GM19025 (cell line): ENCODE results near the gene AVL9.
A peak's percentile ranks its signal among the peaks of the same experiment; 100 is the strongest.
"Not testable (repeated sequence)": the region's sequence is repeated elsewhere in the genome, so short reads cannot be mapped to it uniquely, and the experiment has no call there.

Experiments
- ATAC-seq: cut with Tn5 transposase; IDR thresholded peaks from one replicate; pipeline ENCODE4 v1.9.1; 2021; ENCODE audit warnings: mild to moderate bottlenecking, low read depth, moderate library complexity; ENCODE audit not compliant: unreplicated experiment

Gene AVL9

DNA sequence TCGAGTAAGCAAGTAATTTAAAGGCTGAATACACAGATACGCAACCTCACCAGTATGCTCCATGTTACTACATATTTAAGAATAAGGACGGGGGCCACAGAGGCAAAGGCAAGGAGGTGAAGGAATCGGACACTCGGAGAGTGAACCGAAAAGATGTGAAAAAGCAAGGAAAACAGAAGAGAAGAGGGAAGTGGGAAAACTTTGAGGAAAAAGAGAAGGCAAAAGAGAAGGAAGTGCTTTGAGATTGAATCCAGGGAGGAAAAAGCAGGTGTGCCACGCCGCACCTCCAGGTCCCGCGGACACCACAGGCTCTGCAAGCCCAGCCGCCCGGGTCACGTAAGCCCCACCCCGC lies 367 bp upstream of the AVL9 start:
- peak; percentile 1 for ATAC-seq

DNA sequence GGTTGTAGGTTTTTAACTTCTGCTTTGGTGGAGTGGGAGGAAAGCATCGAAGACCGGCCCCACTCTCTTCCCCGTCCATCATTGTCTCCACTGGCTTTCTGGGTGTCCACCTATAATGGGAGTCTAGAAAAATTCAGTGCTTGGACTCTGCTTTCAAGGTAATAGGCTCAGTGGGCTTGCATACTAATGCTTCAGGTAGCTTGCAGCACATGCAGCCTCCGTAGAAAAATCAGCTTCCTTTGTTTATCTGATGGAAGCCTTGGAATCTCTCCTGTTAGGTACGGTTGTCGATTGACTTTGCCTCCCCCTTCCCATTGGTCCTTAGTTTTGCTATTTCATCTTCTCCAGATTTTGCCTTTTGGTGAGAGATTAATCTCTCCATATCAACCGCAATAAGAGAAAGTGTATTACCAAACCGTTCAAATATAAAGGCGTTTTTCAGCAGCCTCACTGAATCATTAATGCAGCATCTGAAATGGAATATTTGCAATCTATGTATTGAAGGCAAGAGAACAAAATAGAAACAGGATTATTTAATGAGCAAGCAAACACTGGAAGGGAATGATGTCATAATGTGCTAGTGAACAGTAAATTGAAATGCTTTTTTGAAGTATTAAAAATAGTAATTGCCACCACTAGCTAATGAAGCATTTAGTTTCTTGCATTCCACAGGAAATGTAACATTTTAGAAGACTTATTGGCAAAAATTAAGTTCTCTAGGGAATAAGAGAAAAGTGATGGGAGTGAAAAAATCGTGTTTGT lies 944 bp downstream of the AVL9 start:
- no peak for ATAC-seq

DNA sequence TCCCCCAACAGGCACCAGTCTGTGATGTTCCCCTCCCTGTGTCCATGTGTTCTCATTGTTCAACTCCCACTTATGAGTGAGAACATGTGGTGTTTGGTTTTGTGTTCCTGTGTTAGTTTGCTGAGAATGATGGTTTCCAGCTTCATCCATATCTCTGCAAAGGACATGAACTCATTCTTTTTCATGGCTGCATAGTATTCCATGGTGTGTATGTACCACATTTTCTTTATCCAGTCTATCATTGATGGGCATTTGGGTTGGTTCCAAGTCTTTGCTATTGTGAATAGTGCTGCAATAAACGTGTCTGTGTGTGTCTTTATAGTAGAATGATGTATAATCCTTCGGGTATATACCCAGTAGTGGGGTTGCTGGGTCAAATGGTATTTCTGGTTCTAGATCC lies 4.5 kb downstream of the AVL9 start:
- not testable (repeated sequence) for ATAC-seq

DNA sequence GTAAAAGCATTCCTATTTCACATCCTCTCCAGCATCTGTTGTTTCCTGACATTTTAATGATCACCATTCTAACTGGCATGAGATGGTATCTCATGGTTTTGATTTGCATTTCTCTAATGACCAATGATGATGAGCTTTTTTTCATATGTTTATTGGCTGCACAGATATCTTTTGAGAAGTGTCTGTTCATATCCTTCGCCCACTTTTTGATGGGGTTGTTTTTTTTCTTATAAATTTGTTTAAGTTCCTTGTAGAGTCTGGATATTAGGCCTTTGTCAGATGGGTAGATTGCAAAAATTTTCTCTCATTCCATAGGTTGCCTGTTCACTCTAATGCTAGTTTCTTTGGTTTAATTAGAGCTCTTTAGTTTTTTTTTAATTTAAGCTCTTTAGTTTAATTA lies 4.9 kb downstream of the AVL9 start:
- ATAC-seq = not testable (repeated sequence)

DNA sequence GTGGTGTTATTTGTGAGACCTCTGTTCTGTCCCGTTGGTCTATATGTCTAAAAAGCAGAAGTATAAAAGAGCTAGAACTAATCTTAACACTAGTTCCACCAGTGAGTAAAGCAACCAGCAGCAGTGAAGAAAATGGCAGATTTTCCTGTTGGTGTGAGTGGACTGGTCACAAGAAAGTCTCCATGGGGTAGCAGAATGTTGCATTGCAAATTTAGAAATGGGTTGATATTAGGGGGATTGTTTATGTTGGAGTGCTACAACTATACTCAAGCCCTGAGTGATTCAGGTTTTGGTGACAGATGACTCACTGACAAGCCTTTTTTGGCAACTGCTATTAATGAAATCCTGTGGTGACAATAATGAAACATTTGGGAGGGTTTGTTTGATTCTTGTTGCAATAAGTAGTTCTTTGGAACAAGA lies 5.6 kb downstream of the AVL9 start:
- ATAC-seq = peak; percentile 47

DNA sequence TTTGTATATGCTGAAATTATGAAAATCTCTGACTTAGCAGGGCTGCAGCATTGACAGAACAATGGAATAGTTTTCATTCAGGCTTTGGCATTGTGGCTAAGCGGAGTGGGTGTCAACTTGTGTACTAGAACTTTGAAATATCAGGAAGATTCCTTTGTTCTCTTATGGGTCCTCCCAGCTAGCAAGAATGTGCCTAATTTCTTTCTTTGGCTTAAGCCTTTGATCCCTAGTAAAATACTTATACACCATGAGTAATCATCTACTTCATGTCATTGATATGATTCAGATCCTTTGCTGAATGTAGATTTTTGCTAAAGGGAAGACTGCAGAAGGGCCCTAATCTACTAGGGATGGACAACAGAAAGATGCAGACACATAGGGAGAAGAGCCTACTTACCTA lies 6.2 kb downstream of the AVL9 start:
- no peak for ATAC-seq

DNA sequence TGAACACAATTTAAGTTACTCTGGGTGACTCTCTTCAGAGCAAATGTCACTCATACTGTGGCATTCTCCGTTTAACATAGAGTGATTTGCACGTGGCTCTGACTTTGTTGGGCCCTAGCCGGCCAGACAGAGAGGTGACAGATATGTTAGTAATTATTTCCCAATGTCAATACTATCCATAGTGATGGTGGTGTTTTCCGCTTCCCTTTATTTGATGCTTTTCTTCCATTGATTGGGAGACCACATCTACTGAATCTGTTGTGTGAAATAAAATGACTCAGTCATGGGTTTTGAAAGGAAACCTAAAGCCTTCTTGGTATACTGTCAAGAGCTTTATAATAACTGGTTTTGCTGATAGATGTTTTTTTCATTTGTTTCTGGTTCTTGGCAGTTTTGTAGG lies 7.4 kb downstream of the AVL9 start:
- ATAC-seq = no peak

DNA sequence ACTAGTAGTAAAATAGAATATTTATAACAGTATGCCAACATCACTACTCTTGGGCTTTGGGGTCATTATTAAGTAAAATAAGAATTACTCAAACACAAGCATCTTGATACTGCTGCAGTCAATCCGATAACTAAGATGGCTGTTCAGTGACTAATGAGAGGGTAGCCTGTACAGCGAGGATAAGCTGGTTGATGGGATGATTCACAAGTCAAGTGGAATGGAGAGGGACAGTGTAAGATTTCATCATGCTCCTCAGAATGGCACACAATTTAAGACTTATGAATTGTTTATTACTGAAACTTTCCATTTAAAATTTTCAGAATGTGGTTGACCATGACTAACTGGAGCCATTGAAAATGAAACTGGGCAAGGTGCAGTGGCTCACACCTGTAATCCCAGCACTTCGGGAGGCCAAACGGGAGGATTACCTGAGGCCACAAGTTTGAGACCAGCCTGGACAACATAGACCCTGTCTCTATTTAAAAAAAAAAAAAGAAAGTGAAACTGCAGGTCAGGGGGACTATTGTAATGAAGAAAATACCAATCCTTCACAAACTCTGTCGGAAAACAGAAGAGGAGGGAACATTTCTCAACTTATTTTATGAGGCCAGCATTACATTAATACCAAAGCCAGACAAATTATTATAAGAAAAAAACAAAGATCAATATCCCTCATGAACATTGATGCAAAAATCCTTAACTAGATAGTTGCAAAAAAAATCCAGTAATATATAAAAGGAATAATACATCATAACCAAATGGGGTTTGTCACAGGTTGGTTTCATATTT lies 11.2 kb downstream of the AVL9 start:
- ATAC-seq = no peak

DNA sequence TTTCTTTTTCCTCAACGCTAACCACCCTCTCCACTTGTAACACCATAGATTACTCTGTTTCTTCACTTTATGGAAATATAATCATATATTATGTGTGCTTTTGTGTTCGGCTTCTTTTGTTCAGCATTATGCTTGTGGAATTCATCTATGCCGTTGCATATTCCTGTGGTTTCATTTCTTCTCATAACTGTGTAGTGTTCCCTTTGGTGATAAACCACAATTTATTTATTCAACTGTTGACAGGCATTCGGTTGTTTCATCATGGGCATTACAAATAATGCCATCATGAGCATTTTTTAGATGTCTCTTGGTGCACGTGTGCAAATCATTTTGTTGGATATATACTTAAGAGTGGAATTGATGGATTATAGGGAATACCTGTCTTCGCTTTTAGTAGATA lies 12.1 kb downstream of the AVL9 start:
- no peak for ATAC-seq

DNA sequence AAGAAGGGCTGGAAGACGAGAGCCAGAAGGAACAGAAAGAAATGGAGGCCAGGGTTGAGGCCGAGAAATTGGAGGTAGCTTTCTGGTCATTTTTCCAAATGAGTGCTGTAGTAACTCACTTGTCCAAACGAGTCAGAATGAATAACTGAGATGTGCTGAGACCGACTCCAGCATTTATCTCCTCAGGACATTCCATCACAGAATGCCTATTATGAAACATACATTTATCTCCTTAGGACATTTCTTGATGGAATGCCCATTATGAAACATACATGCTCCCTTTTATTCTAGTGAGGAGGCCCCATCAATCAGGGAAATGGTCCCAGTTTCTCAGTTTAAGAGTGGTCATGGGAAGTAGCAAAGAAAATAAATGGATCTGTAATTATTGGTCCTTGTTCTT lies 16.5 kb downstream of the AVL9 start:
- no peak for ATAC-seq

DNA sequence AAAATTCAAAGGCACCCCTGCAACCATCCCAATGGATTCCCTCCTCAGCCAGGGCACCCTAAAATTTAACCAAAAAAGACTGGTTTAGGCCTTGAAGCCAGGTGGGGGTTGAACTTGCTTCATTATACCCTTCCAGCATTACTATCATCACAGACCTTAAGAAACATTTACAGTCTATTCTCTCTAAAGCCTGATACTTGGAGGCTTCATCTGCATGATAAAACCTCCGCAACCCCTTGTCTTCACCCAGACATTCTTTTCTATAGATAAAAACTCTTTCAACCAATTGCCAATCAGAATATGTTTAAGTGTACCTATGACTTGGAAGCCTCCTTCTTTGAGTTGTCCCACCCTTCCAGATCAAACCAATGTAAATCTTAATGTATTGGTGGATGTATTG lies 17.9 kb downstream of the AVL9 start:
- ATAC-seq = no peak

DNA sequence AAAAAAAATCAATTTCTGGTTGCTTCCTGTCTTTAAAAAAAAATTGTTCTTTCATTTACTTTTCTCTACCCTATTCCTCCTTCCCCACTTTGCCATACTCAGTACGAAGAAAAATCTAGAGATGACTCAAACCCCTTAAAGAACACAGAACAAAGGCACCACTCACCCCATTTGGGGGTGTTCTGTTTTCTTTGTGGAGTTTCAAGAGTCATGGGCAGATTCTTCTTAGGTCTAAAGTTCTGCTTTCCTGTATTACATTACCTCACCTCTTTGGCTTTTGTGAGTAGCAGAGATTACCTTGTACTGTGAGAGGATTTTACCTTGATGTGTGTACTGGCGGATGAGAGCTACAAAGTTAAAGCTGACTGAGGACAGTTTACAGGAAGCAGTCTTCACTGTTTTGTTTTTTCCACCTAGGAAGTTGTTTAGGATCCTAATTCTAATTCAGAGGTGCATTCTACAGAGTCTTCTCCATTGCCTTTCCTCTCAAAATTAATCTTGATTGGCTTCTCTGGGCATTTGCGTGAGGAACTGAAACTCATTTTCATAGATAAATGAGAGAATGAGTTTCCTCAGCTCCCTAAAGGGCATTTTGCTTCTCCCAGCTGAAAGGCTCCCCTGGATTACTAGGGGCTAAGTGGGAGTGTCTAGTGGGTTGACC lies 20.7 kb downstream of the AVL9 start:
- ATAC-seq = peak; percentile 75

DNA sequence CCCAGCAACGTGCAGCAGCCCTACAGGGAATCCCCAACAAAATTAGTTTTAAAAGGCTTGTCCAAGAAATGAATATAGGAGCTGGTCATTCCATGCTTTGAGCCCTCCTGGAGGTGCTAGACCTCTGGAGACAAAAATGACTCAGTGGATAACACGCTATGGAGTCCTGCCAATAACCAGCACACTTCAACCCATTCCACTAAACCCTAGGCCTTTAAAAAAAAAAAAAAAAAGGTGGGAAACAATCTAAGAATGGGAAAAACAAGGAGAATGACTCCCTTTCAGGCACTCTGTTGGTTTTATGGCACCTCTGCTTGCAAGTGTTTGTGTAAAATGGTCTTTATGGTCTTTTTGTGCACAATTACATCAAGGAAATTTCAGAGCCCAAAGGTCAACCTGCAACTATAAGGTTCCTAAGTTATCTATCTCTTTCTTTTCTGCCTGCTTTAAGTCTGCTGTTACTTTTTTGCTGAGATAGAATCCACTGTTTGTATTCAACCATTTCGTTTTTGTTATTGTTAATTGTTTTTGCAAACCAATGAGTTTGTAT lies 21.3 kb downstream of the AVL9 start:
- ATAC-seq = no peak

DNA sequence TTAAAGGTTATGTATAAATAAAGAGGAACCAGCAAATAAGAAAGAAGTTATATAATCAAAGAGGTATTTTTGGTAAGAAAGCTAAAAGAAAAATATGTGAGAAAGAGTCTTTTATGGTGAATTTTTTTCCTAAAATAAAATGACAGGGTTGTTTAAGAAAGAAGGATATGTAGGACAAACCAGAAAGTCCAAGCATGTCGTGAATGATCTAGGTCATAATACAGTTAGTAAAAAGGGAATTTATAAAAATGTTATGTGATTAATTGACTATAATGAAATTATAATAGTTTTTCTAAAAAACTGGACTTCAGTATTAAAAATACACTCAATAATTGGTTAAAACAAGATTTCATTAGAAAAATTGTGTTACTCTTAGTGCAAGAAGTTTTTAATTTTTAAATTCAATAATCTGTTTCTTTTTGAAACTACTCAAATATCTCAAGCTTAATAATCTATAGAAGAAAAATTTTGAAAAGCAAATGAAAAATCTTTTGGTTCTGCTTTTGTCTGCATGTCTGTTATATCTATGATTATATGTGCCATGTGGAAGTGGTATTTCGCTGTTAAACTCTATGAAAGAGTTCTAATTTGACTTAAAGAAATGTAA lies 23.3 kb downstream of the AVL9 start:
- no peak for ATAC-seq

DNA sequence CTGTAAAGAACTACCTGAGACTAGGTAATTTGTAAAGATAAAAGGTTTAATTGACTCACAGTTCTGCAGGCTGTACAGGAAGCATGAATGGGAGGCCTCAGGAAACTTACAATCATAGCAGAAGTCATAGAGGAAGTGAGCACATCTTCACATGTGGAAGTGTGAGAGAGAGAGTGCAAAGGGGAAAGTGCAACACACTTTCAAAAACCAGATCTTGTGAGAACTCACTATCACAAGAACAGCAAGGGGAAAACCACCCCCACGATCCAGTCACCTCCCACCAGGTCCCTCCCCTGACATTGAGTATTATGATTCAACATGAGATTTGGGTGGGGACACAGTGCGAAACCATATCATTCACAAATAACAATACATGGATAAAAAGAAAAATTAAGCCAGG lies 24.5 kb downstream of the AVL9 start:
- no peak for ATAC-seq

DNA sequence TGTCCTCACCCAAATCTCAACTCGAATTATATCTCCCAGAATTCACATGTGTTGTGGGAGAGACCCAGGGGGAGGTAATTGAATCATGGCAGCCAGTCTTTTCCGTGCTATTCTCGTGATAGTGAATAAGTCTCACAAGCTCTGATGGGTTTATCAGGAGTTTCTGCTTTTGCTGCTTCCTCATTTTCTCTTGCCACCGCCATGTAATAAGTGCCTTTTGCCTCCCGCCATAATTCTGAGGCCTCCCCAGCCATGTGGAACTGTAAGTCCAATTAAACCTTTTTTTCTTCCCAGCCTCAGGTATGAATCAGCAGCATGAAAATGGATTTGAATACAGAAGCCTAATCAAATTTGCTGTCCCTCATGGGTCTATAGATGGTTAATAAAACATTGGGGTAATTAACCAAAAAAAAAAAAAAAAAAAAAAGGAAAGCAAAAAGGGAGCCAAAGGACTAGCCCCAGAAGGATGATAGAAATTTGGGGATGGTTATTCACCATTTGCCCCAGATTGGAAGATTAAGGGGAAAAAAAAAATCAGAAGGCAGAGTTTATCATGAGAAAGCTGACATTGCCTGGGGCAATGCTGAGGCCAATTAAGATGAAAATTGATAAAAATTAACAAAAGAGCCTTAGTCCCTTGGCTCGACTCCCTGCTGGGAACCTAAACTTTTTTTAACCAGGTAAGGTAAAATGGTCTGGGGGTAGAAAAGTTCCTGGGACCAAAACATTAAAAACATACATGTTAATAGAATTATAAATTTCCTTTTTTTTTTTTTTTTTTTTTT lies 27.6 kb downstream of the AVL9 start:
- ATAC-seq = no peak

DNA sequence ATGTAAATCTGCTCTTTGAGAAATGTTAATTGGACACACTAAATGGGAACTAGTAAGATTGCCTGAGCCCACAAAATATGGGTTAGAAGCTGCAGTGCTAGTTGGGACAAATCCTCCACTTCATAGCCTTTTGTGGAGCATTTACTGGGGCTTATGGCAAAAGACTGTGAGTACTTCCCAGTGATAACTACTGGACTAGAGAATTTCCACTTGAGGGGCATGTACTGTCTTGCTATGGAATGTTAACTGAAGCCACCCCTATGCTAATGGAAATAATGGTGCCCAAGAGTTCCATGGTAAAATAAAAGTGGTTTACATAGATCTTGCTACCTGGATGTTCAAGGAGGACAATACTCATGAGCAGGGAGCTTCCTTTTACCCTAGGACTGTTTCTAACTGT lies 29.3 kb downstream of the AVL9 start:
- ATAC-seq = no peak

DNA sequence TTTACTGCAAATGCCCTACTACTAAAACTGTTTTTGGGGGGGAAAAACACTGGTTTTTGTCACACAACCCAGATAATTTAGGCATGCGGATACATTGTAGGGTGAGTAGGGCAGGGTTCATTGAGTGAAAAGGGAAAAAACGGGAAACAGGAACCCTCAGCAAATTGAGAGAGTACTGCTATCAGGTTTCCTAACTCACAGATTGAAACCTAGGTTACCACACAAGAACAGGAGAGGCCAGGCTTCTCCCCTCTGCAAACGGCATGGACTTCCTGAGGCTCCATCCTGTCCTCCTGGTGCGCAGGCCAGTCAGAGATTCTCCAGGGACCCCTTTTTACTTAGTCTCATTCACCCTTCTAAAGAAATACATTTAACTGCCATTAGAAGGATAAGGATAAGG lies 30.6 kb downstream of the AVL9 start:
- ATAC-seq = no peak

DNA sequence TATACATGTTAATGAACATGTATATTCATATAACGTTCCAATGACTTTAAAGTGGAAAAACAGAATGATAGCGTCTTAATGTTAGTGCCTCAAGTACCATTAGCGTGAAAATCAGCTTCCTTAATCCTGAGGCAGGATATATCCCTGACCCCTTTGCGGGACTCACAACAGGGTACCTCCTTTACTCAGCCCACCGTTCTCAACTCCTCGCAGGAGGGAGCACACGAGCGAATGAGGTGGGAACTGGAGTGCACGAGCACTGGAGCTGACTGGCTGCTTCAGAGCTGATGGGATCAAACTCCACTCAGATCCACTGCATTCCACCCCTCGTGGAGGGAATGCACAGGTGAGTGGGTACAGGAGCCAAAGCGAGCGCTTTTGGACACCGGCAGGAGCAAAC lies 36.1 kb downstream of the AVL9 start:
- ATAC-seq = no peak

DNA sequence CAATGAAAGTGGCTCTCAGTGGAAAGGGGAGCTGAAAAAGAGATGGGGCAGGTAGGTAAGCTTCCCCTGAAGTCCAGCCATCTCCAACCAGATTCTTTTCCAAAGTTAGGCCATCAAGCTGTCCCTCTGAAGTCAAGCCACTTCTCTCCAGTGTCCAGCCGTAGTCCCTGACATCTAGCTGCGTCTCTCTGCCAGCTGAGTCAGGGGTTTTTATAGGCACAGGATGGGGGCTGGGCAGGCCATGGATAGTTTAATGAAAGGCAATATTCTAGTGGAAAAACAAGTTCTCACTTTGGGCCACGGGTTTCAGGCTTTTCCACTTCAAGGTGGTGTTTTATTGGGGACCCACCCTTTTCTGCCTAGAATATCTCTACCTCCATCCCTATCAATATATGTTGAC lies 36.8 kb downstream of the AVL9 start:
- ATAC-seq = no peak
